ENCODE data around the gene PVALEF.

The PVALEF gene

GRCh38 chr17:81163051-81163695, 2.1 kb upstream of the PVALEF start:
- DNase-seq, result no peak

GRCh38 chr17:81163703-81164370, 1.5 kb upstream of the PVALEF start:
- no peak for DNase-seq

- no peak for DNase-seq
These were observed 699 bp upstream of the PVALEF start for GRCh38 chr17:81164371-81165245.

GRCh38 chr17:81166033-81166492, 756 bp downstream of the PVALEF start, which contains the start of gene AATK:
Gene AATK, minus strand, starts transcription at chr17:81166221. Its CDS starts 229 bp downstream, at chr17:81165992.
- no peak for DNase-seq

GRCh38 chr17:81167194-81167524, 1.9 kb downstream of the PVALEF start:
- DNase-seq, result no peak

GRCh38 chr17:81167638-81168037, 2.3 kb downstream of the PVALEF start:
- DNase-seq, result no peak

- DNase-seq, result no peak
These were observed 4.6 kb downstream of the PVALEF start for GRCh38 chr17:81169870-81170309.

GRCh38 chr17:81170727-81171494, 5.6 kb downstream of the PVALEF start:
- DNase-seq, result no peak

GRCh38 chr17:81171941-81172340, 6.6 kb downstream of the PVALEF start:
- no peak for DNase-seq

- DNase-seq, result no peak
These were observed 7.9 kb downstream of the PVALEF start for GRCh38 chr17:81173052-81173761.

GRCh38 chr17:81173762-81174155, 8.5 kb downstream of the PVALEF start:
- no peak for DNase-seq

- DNase-seq, result peak; percentile 43
These were observed 11.4 kb downstream of the PVALEF start for GRCh38 chr17:81176666-81177065.

GRCh38 chr17:81178136-81179091, 13.1 kb downstream of the PVALEF start:
- DNase-seq, result no peak

- no peak for DNase-seq
These were observed 13.9 kb downstream of the PVALEF start for GRCh38 chr17:81179220-81179619.

- no peak for DNase-seq
These were observed 14.6 kb downstream of the PVALEF start for GRCh38 chr17:81179861-81180260.

- no peak for DNase-seq
These were observed 15.8 kb downstream of the PVALEF start for GRCh38 chr17:81180836-81181810.

- DNase-seq, result no peak
These were observed 16.5 kb downstream of the PVALEF start for GRCh38 chr17:81181811-81182185.

GRCh38 chr17:81182596-81182995, 17.3 kb downstream of the PVALEF start:
- DNase-seq, result no peak

- no peak for DNase-seq
These were observed 18.0 kb downstream of the PVALEF start for GRCh38 chr17:81183316-81183715.

GRCh38 chr17:81183807-81184206, 18.5 kb downstream of the PVALEF start:
- no peak for DNase-seq
